Activated naive CD8-positive, alpha-beta T cell treated with anti-CD3 and anti-CD28 coated beads, Interleukin-2, amount 10 ng/mL, durations not matched to agents 7 days and 5 days (primary cell): ENCODE results near the gene VENTX. TPM values are rescaled to one million over a fixed set of nuclear protein-coding genes. Genes with fewer than 3 reads are reported as not detected.

ENCODE experiments used
- ATAC-seq: fragments of 150-1000 bp; cut with Tn5 transposase; one replicate; pipeline ENCODE4 v1.10.0; 2021; ENCODE audit warnings: low read depth, moderate library complexity
- POLR2A ChIA-PET: fragments of 350-600 bp; sonication (Branson Sonifier 250); formaldehyde crosslinking; loops from one replicate; lab custom pipeline; 2021; ENCODE audit warnings: antibody characterized with exemption; lab: Charles Lee
- DNase-seq: peaks from one replicate; pipeline ENCODE4 v3.0.0; 2021
- H3K27ac Mint-ChIP-seq: one replicate; pipeline ENCODE4 v1.8.0; 2022; ENCODE audit warnings: mild to moderate bottlenecking, mixed read lengths
- H3K27me3 Mint-ChIP-seq: one replicate; pipeline ENCODE4 v1.8.0; 2022; ENCODE audit warnings: mild to moderate bottlenecking, moderate library complexity, mixed read lengths
- H3K36me3 Mint-ChIP-seq: one replicate; pipeline ENCODE4 v1.8.0; 2021; ENCODE audit warnings: mild to moderate bottlenecking, mixed read lengths
- H3K4me1 Mint-ChIP-seq: one replicate; pipeline ENCODE4 v1.8.0; 2021; ENCODE audit warnings: mixed read lengths
- H3K4me3 Mint-ChIP-seq: one replicate; pipeline ENCODE4 v1.8.0; 2022; ENCODE audit warnings: mild to moderate bottlenecking, moderate library complexity, mixed read lengths
- H3K9me3 Mint-ChIP-seq: one replicate; pipeline ENCODE4 v1.8.0; 2021; ENCODE audit warnings: mixed read lengths
- total RNA-seq, 2 experiments: library from RNA; stranded (reverse); gene quantifications; one replicate each; pipeline ENCODE4 v1.2.3, GENCODE V29; 2021

VENTX gene
- total RNA-seq, 2 experiments from 2014 or later, result 0.11 TPM; not detected in 1

DNA sequence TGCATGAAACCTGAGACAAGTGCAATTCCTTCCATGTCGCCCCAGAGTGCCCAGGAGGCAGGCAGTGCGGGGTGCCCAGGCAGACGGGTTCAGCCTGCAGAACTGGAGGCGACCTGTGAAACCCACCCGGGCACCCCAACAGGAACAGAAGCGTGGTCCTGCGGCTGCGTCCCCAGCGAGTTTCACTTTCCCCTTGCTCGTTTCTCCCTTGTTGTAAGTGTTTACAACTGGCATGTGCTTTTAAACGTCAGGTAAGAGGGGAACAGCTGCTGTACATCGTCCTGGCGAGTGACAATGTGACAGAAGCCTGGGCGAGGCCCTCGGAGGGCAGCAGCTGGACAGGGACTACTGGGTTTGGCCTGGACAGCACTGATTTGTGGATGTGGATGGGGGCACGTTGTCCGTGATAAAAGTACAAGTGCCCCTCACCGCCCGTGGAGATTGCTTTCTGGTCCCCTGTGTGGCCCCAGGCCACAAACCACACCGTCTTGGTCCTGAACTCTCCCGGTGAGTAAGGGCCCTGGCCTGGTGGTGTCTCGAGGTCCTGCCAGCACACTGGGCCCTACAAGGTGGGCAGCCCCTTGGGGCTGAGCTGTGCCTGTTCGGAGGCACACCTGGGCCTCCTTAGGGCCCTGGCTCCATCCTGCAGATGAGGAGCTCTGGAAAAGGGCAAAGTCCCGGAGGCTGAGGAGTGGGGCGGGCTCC, 4.0 kb downstream of the VENTX start:
- Mint-ChIP-seq H3K4me3 (peak overlapping the region; percentile 84), H3K4me1 (peaks cover 16% of the 10 kb centered on the region), H3K27me3 (peaks cover 38% of the 10 kb centered on the region), H3K9me3 (no peaks in the 10 kb centered on the region), H3K36me3 (no peaks in the 10 kb centered on the region), H3K27ac (peak overlapping the region; percentile 45)
- POLR2A ChIA-PET, result interaction anchor here (1.3 to 1.4 kb wide), 2 partner anchors 8 to 33 kb away, joined by 3 to 5 read pairs; no protein-coding TSS in a partner anchor
- DNase-seq (peak; percentile 54), ATAC-seq (peak; percentile 63)

DNA sequence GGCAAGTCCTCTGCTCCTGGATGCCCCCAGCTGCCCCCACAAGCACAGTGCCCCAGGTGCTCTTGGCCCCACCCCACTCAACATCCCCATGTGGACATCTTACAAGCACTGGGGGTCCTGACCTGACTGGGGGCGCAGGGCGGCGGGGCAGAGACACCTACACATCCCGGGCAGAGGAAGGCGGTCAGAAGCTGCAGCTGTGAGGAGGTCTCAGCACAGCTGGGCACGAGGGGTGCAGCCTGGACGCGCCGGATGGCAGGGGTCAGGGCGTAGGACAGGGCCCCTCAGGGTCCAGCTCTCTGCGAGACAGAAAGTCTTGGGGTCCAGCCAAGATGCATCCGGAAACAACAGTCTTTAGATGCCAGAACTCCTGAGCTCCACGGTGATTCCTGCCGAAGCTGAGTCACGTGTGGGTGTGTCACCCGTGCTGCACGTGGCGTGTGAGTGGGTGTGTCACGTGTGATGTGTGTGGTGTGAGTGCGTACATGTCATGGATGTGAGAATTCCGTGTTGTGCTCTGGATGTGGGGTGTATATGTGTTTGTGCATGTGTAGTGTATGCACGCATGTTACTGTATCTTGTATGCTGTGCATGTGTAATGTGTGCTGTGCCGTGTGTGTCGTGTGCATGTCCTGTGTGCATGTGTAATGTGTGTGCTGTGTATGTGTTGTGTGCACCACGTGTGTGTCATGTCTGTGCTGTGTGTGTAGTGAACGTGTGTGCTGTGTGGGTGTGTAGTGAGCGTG, 5.1 kb downstream of the VENTX start:
- Mint-ChIP-seq H3K36me3 (no peaks in the 10 kb centered on the region), H3K27ac (peak overlapping the region; percentile 12)
- no peak for ATAC-seq

DNA sequence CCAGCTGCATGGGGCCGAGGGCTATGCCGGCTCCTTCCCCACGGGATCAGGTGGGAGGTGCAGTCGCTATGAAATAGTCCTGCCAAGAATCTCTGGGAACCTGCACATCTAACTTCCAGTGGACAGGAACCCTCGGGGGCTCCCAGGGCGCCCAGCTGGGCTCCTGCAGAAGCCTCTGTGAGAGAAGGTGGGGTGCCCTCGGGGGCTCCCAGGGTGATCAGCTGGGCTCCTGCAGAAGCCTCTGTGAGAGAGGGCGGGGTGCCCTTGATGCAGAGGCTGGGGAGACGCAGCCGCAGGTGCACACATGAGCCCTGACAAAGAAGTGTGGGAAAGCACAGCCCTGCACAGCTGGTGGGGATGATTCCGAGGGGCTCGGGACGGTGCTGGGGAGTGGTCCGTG, 5.9 kb downstream of the VENTX start:
- no peak for DNase-seq
- Mint-ChIP-seq H3K27ac (no peak overlapping the region), H3K9me3 (no peaks in the 10 kb centered on the region), H3K27me3 (peaks cover 29% of the 10 kb centered on the region), H3K4me3 (no peak overlapping the region), H3K36me3 (no peaks in the 10 kb centered on the region), H3K4me1 (peaks cover 20% of the 10 kb centered on the region)
- ATAC-seq, result no peak
- POLR2A ChIA-PET, result no interaction called here

More for the DNA sequence above, 5.1 kb downstream of the VENTX start:
- Mint-ChIP-seq H3K4me3 (peak overlapping the region; percentile 59), H3K4me1 (peaks cover 20% of the 10 kb centered on the region), H3K27me3 (peaks cover 34% of the 10 kb centered on the region), H3K9me3 (no peaks in the 10 kb centered on the region)
- DNase-seq, result no peak
- POLR2A ChIA-PET, result interaction anchor here (1.3 to 1.4 kb wide), 2 partner anchors 10 to 32 kb away, joined by 3 to 5 read pairs; no protein-coding TSS in a partner anchor

DNA sequence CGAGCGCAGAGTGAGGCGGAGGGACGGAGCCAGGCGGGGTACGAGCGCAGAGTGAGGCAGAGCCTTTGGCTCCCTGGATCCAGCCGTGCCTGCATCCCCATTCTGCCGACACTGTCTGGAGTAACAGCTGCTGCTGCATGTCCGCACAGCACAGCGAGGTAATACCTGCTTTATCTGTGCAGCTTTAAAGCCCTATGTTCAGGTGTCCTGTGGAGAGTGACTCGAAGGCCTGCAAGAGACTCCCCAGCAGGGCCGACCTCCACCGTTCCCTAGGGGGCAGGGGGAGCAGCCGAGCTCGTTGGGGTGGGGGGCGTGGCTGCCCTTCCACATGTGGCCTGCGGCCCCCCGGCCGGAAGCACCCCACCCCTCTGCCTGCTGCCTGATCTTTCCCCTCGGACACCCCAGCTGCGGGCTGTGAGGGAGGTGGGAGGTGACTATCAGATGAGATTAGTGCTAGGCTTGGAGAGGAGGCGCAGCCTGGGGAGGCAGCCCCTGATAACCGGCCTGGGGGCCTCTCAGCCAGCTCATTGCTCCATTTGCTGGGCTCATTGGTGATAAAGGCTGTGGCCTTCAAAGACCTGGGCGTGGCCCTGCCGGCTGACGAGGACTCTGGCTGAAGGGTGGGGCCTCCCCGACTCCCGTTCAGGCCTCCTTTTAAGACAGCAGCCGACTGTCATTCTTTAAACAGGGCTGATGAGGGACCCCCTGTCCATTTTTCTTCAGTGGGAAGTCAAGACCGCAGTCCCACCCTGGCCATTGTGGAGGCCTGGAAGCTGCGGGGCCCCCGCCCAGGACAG, 8.0 kb downstream of the VENTX start:
- Mint-ChIP-seq H3K9me3 (no peaks in the 10 kb centered on the region), H3K4me1 (peaks cover 20% of the 10 kb centered on the region), H3K4me3 (no peak overlapping the region), H3K36me3 (no peaks in the 10 kb centered on the region), H3K27ac (no peak overlapping the region), H3K27me3 (peaks cover 21% of the 10 kb centered on the region)
- POLR2A ChIA-PET, result no interaction called here
- no peak for DNase-seq
- ATAC-seq, result no peak

DNA sequence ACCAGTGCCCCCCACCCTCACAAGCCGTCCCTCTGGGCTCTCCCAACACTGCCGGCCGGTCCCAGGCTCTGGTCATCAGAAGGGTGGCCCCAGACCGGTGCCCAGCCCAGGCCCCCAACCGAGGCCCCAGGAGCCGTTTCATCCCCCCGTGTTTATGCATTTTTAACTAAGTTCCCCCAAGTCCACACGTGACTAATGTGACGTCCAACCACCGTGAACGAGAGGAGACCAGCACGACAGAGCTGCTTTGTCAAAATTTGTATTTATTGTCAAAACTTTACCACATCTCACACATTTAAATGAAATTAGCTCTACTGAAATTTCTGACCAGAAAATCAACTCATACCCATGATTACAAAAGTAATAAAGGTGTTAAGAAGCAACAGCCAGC, 8.6 kb downstream of the VENTX start:
- no peak for ATAC-seq
- DNase-seq, result no peak
- POLR2A ChIA-PET, result no interaction called here
- H3K27ac Mint-ChIP-seq, result no peak overlapping the region
- H3K36me3 Mint-ChIP-seq, result no peaks in the 10 kb centered on the region
- no peaks in the 10 kb centered on the region for H3K9me3 Mint-ChIP-seq
- H3K4me1 Mint-ChIP-seq, result peaks cover 14% of the 10 kb centered on the region
- H3K27me3 Mint-ChIP-seq, result peaks cover 15% of the 10 kb centered on the region
- no peak overlapping the region for H3K4me3 Mint-ChIP-seq

DNA sequence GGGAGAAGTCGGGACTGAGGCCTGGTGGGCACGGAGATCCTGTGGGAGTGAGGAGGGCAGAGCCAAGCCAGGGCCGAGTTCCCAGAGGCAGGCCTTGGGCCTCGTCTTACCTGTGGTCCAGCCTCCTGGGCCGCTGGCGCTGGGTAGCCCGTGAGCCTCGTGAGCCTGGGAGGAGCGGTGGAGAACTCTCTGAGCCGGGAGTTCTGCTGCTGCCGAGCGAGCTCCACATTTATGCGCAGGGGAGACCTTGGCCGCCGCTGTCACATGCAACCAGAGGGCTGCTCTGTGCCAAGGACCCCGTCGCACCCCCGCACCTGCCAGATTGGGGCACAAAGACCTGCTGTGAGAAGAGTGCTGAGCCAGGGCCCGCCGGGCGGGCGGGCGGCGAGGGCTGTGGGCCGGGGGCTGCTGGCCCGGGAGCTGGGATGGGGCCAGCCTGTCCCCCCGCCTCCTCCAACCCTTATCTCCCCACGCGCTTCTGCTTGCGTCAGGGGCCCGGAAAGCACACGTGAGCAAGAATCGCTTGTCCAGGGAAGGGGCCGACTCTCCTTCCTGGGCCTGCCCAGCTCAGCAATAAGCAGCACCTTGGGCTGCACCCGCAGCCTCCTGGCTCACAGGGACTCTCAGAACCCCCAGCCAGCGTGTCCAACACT, 10.2 kb downstream of the VENTX start:
- DNase-seq (no peak), ATAC-seq (no peak)
- POLR2A ChIA-PET, result no interaction called here
- Mint-ChIP-seq H3K4me1 (peaks cover 4% of the 10 kb centered on the region), H3K27me3 (peaks cover 6% of the 10 kb centered on the region), H3K4me3 (no peak overlapping the region), H3K36me3 (no peaks in the 10 kb centered on the region), H3K9me3 (no peaks in the 10 kb centered on the region), H3K27ac (no peak overlapping the region)

DNA sequence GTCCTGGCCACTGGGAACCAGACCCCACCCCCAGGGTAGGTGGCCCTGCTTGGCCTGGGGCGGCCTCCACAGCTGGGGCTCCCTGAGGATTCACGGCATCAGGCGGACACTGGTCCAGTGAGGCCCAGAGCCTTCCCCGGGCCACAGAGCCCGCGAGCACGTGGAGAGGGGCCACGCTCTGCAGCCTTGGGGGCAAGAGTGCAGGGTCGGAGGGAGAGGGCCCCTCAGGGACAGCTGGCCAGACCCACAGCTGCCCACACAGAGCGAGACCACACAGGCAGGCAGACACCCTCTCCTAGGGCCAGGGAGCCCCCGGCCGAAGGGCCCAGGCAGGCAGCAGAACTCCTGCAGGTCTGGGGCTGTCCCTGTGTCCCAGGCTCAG, 10.7 kb downstream of the VENTX start:
- POLR2A ChIA-PET, result no interaction called here
- ATAC-seq (no peak), DNase-seq (no peak)
- H3K4me3 Mint-ChIP-seq, result no peak overlapping the region
- H3K9me3 Mint-ChIP-seq, result no peaks in the 10 kb centered on the region
- peaks cover 4% of the 10 kb centered on the region for H3K4me1 Mint-ChIP-seq
- no peaks in the 10 kb centered on the region for H3K36me3 Mint-ChIP-seq
- H3K27ac Mint-ChIP-seq, result no peak overlapping the region
- H3K27me3 Mint-ChIP-seq, result peaks cover 6% of the 10 kb centered on the region

DNA sequence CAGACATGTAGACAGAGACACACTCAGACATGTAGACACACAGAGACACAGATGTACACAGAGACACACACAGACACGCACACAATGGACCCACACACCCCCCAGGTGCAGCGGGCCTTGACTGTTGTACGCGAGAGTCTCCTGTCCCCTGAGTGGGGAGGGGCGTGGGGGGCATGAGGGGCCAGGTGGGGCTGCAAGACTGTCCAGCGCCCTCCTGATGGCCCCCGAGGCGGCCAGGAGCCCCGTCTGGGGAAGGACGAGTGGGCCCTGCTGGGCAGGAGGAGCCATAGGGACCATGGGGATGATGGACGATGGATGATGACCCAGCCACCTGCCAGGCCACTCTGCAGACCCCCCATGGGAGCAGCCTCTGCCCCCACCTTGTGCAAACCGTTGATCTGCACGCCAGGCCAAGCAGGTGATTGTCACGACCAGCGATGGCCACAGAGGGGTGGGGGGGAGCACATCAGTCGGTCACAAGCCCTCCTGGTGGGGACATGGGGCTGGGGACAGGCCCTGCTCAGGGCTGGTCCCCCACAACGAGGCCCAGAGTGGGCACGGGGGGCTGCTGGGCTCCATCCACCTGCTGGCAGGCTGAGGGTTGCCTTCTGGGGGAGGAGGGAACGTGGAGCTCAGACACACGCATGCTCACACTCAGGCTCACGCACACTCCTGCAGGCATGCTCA, 11.6 kb downstream of the VENTX start:
- H3K9me3 Mint-ChIP-seq, result no peaks in the 10 kb centered on the region
- POLR2A ChIA-PET, result no interaction called here
- H3K27me3 Mint-ChIP-seq, result peaks cover 6% of the 10 kb centered on the region
- H3K4me1 Mint-ChIP-seq, result peaks cover 4% of the 10 kb centered on the region
- no peaks in the 10 kb centered on the region for H3K36me3 Mint-ChIP-seq
- DNase-seq (no peak), ATAC-seq (no peak)
- H3K27ac Mint-ChIP-seq, result peak overlapping the region; percentile 76
- no peak overlapping the region for H3K4me3 Mint-ChIP-seq

DNA sequence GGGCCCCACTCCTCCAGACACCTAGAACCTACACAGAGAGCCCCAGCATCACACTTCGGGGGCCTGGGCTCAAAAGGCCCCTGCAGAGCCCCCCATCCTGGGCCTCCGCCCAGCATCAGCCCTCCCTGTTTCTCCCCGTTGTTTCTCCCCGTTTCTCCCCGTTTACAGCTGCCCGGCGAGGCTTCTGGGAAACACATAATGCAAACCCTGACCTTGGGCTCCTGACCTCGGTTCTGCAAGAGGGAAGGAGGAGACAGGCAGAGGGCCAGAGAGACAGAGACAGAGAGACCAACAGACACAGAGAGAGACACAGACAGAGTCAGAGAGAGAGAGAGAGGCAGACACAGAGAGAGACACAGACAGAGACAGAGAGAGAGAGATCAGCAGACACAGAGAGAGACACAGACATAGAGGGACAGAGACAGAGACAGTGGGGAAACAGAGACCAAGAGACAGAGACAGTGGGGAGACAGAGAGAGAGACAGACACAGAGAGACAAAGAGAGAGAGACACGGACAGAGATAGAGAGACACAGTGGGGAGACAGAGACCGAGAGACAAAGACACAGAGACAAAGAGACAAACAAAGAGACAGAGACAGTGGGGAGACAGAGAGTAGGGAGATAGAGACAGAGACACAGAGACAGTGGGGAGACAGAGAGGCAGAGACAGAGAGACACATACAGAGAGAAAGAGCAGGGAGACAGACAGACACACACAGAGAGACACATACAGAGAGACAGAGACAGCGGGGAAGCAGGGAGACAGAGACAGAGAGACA, 12.5 kb downstream of the VENTX start:
- peaks cover 6% of the 10 kb centered on the region for H3K27me3 Mint-ChIP-seq
- DNase-seq (no peak), ATAC-seq (no peak)
- H3K4me3 Mint-ChIP-seq, result no peak overlapping the region
- no peaks in the 10 kb centered on the region for H3K36me3 Mint-ChIP-seq
- H3K9me3 Mint-ChIP-seq, result no peaks in the 10 kb centered on the region
- H3K27ac Mint-ChIP-seq, result peak overlapping the region; percentile 76
- H3K4me1 Mint-ChIP-seq, result peaks cover 4% of the 10 kb centered on the region
- POLR2A ChIA-PET, result no interaction called here

DNA sequence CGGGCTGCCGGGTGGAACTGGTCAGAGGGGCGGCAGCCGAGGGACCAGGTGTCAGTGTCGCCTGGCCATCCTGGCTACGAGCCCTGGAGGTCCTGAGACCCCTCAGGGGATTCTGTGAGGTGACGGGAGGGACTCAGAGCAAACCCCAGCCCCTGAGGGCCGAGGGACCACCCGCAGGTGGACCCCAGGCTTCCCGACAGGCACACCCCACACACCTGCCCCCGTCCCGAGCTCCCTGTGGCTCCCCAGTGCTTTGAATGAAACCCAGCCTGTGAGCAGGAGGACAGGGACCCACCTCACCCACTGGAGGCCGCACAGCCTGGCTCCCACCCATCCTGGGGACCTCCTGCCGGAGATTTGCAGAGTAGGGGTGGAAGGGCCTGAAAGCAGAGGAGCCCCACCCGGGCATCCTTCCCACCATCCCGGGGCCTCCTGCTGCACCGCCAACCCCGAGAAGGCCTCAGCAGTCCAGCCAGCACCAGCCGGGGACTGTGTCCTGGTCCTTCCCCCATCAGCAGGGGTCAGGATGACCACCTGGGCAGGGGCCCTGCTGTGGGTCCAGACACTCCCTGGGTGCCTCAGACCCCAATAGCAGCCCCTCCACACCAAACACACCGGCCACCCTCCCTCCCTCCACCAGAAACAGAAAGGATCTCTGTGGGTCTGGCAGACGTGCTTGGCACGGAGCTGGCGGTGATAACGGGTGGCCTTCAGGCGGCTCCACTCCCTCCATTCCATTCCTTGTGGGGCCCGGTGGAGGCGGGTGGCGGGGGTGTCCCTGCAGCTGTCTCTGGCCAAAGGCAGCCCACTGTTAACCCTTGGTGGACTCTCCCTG, 13.9 kb downstream of the VENTX start:
- no peaks in the 10 kb centered on the region for H3K9me3 Mint-ChIP-seq
- POLR2A ChIA-PET, result no interaction called here

DNA sequence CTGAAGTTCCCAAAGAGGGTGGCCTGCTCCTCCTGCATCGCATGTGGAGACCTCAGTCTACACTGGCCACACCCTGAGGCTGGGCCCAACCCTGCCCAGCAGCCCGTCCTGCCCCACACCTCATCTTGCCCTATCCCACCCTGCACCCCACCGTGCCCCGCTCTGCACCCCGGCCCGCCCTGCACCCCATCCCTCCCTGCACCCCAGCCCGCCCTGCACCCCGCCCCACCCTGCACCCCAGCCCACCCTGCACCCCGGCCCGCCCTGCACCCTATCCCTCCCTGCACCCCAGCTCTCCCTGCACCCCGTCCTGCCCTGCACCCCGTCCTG, 14.5 kb downstream of the VENTX start:
- POLR2A ChIA-PET, result no interaction called here
- peaks cover under 1% of the 10 kb centered on the region for H3K4me1 Mint-ChIP-seq
- no peaks in the 10 kb centered on the region for H3K9me3 Mint-ChIP-seq
- no peak for DNase-seq
- ATAC-seq, result no peak
- no peaks in the 10 kb centered on the region for H3K36me3 Mint-ChIP-seq
- H3K27ac Mint-ChIP-seq, result no peak overlapping the region
- no peak overlapping the region for H3K4me3 Mint-ChIP-seq
- peaks cover 4% of the 10 kb centered on the region for H3K27me3 Mint-ChIP-seq

More for the DNA sequence above, 13.9 kb downstream of the VENTX start:
- H3K27ac Mint-ChIP-seq, result no peak overlapping the region
- DNase-seq (no peak), ATAC-seq (no peak)
- peaks cover 4% of the 10 kb centered on the region for H3K4me1 Mint-ChIP-seq
- H3K27me3 Mint-ChIP-seq, result peaks cover 4% of the 10 kb centered on the region
- no peak overlapping the region for H3K4me3 Mint-ChIP-seq
- H3K36me3 Mint-ChIP-seq, result no peaks in the 10 kb centered on the region
